ENCODE measurements around the gene CALM1. TPM values are rescaled to one million over a fixed set of nuclear protein-coding genes. Genes with fewer than 3 reads are reported as not detected.

The CALM1 gene
- total RNA-seq, 1 donor from 2014 or later, result 338 TPM

DNA sequence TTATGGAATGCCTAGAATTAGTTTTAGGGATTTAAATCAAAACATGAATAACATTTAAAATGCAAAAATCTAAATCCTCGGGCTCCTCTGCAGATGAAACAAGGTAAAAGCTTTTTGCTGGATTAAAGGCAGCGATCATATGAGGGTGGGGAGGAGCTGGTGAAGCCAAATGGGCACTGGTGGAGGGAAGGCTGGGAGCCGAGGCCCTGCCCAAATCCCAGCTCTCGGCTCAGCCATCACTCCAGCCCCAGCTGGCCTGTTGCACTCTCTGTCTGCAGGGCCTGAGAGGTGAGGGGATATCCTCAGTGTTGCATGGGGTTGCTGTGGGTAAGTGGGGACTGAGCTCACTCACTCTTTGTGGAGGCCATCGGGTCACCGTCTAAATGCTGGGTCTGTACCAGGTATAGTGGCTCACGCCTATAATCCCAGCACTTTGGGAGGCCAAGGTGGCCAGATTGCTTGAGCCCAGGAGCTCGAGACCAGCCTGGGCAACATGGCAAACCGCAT, 28.6 kb downstream of the CALM1 start:
- no peak overlapping the region for H3K4me3 Mint-ChIP-seq
- no peak for DNase-seq (ENCODE audit: low read depth, low spot score)
- H3K27me3 Mint-ChIP-seq (ENCODE audit: low read depth), result no peaks in the 10 kb centered on the region
- H3K9me3 Mint-ChIP-seq, result no peaks in the 10 kb centered on the region
- TF ChIP-seq, protein P1, sequence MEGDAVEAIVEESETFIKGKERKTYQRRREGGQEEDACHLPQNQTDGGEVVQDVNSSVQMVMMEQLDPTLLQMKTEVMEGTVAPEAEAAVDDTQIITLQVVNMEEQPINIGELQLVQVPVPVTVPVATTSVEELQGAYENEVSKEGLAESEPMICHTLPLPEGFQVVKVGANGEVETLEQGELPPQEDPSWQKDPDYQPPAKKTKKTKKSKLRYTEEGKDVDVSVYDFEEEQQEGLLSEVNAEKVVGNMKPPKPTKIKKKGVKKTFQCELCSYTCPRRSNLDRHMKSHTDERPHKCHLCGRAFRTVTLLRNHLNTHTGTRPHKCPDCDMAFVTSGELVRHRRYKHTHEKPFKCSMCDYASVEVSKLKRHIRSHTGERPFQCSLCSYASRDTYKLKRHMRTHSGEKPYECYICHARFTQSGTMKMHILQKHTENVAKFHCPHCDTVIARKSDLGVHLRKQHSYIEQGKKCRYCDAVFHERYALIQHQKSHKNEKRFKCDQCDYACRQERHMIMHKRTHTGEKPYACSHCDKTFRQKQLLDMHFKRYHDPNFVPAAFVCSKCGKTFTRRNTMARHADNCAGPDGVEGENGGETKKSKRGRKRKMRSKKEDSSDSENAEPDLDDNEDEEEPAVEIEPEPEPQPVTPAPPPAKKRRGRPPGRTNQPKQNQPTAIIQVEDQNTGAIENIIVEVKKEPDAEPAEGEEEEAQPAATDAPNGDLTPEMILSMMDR (conservative IDR thresholded peaks at IDR 0.05), result no peak
- no peak overlapping the region for H3K27ac Mint-ChIP-seq (ENCODE audit: unreplicated experiment)
- H3K36me3 Mint-ChIP-seq (ENCODE audit: low read depth), result no peaks in the 10 kb centered on the region
- peaks cover 21% of the 10 kb centered on the region for H3K4me1 Mint-ChIP-seq

DNA sequence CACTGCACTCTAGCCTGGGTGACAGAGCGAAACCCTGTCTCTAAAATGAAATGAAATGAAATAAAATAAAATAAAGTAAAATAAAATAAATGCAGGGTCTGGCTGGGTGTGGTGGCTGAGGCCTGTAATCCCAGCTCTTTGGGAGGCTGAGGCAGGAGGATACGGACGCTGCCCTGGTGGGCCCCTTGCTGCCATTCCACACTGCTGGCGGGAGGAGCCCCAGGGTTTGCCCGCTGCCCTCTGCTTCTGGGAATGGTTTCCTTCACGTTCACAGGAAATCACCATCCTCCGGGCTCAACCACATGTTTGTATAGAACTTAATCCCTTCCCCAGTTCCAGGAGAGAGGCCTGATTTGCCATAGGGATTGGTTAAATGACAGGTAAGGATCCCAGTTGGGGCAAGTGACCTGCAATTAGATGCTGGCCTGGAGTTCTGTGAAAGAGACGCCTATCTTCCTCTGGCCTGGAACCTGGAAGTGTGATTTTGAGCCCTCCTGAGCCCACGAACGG, 29.3 kb downstream of the CALM1 start:
- Mint-ChIP-seq H3K27ac (ENCODE audit: unreplicated experiment) (no peak overlapping the region), H3K27me3 (ENCODE audit: low read depth) (no peaks in the 10 kb centered on the region), H3K4me3 (no peak overlapping the region), H3K4me1 (peaks cover 18% of the 10 kb centered on the region), H3K36me3 (ENCODE audit: low read depth) (no peaks in the 10 kb centered on the region), H3K9me3 (no peaks in the 10 kb centered on the region)
- TF ChIP-seq, protein P1 (conservative IDR thresholded peaks at IDR 0.05), result no peak
- DNase-seq (ENCODE audit: low read depth, low spot score), result no peak

DNA sequence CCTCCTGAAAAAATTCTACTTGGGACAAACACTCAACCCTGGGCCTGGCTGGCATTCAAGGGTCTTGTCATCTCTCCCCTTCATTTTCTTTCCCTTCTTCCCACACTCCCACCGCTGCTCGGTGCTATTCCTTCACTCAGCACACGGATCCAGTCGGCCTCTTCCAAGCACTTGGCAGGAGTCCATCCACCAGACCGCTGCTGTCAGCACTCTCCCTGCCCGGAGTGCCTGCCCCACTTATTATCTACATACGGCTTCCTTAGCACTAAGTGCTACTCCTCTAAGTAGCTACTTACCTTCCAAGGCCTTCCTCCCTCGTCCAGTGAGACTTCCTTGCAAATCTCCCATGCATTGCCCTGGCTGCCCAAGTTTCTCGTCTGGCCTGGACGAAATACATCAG, 29.8 kb downstream of the CALM1 start:
- H3K27ac Mint-ChIP-seq (ENCODE audit: unreplicated experiment), result no peak overlapping the region
- H3K9me3 Mint-ChIP-seq, result no peaks in the 10 kb centered on the region
- no peak overlapping the region for H3K4me3 Mint-ChIP-seq

DNA sequence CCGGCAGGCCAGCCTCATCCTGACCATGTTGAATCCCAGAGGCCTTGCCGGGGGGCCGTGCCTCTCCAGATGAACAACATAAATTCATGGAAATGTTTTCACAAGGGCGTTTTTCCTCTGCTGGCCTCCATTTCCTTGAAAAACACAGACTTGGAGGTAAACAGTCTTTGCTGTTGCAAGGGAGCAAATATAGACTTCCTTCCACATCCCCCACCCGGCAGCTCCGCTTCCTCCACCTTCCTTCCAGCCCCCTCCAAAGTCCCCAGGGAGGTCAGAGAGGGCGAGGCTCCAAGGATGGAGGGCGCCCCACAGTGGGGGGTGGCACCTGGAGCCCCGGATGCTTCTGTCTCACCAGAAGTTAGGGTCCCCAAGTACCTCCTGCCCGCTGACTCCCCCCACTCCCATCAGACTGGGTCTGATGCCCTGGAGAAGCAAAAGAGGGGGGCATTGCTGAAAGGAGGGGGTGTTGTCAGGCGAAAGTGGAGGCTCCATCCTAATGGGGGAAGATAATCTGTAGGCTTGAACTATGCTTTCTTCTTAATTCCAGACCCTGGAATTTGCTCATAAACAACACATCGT, 31.1 kb downstream of the CALM1 start:
- H3K9me3 Mint-ChIP-seq, result no peaks in the 10 kb centered on the region
- no peak overlapping the region for H3K27ac Mint-ChIP-seq (ENCODE audit: unreplicated experiment)
- DNase-seq (ENCODE audit: low read depth, low spot score), result no peak
- no peaks in the 10 kb centered on the region for H3K27me3 Mint-ChIP-seq (ENCODE audit: low read depth)
- no peak overlapping the region for H3K4me3 Mint-ChIP-seq
- H3K4me1 Mint-ChIP-seq, result peaks cover 14% of the 10 kb centered on the region
- no peaks in the 10 kb centered on the region for H3K36me3 Mint-ChIP-seq (ENCODE audit: low read depth)
- TF ChIP-seq, protein P1 (conservative IDR thresholded peaks at IDR 0.05), result no peak

More for the DNA sequence above, 29.8 kb downstream of the CALM1 start:
- DNase-seq (ENCODE audit: low read depth, low spot score), result no peak
- TF ChIP-seq, protein P1 (conservative IDR thresholded peaks at IDR 0.05), result no peak
- no peaks in the 10 kb centered on the region for H3K36me3 Mint-ChIP-seq (ENCODE audit: low read depth)
- no peaks in the 10 kb centered on the region for H3K27me3 Mint-ChIP-seq (ENCODE audit: low read depth)
- peaks cover 14% of the 10 kb centered on the region for H3K4me1 Mint-ChIP-seq

DNA sequence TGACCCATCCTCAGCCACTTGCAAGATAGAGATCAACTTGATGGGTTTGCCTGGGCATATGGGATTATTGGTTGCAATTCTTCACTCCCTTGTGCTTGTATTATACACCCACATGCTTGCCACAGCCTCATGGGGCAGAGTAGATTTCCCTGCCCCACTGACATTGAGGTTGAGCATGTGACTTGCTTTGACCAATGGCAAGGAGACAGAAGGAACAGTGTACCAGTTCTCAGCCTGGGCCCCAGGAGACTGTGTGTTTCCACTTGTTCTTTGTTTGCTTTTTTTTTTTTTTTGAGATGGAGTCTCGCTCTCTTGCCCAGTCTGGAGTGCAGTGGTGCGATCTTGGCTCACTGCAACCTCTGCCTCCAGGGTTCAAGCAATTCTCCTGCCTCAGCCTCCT, 31.8 kb downstream of the CALM1 start:
- Mint-ChIP-seq H3K27me3 (ENCODE audit: low read depth) (no peaks in the 10 kb centered on the region), H3K9me3 (no peaks in the 10 kb centered on the region)
- TF ChIP-seq, protein P1 (conservative IDR thresholded peaks at IDR 0.05), result no peak

More for the DNA sequence above, 31.8 kb downstream of the CALM1 start:
- no peak for DNase-seq (ENCODE audit: low read depth, low spot score)
- peaks cover 14% of the 10 kb centered on the region for H3K4me1 Mint-ChIP-seq
- no peak overlapping the region for H3K4me3 Mint-ChIP-seq
- no peaks in the 10 kb centered on the region for H3K36me3 Mint-ChIP-seq (ENCODE audit: low read depth)
- H3K27ac Mint-ChIP-seq (ENCODE audit: unreplicated experiment), result no peak overlapping the region

Measured in neural crest cell (in vitro differentiated cells).